HG03354 (cell line): ENCODE results near the gene SLC9A5.
A peak's percentile ranks its signal among the peaks of the same experiment; 100 is the strongest.

Experiments used
- ATAC-seq: cut with Tn5 transposase; IDR thresholded peaks from one replicate; pipeline ENCODE4 v1.9.1; 2021; ENCODE audit warnings: mild to moderate bottlenecking; ENCODE audit not compliant: unreplicated experiment, poor library complexity, severe bottlenecking

The SLC9A5 gene

GRCh38 chr16:67213197-67214019 lies 35.4 kb upstream of the SLC9A5 start:
- ATAC-seq, result no peak

- no peak for ATAC-seq
These were observed 33.1 kb upstream of the SLC9A5 start for GRCh38 chr16:67215706-67216105.

GRCh38 chr16:67216612-67217490 lies 31.9 kb upstream of the SLC9A5 start:
- no peak for ATAC-seq

- ATAC-seq, result no peak
These were observed 24.8 kb upstream of the SLC9A5 start for GRCh38 chr16:67223992-67224391.

- ATAC-seq, result no peak
These were observed 22.4 kb upstream of the SLC9A5 start for GRCh38 chr16:67226295-67226803.

GRCh38 chr16:67226804-67227566 lies 21.8 kb upstream of the SLC9A5 start, which contains the start of gene TMEM208:
TMEM208 (plus strand) TSS chr16:67227130; CDS start chr16:67227219, 89 bp downstream.
- ATAC-seq, result peak; percentile 94

GRCh38 chr16:67227567-67227921 lies 21.2 kb upstream of the SLC9A5 start:
- ATAC-seq, result no peak

GRCh38 chr16:67228034-67228785 lies 20.6 kb upstream of the SLC9A5 start:
- ATAC-seq, result no peak

GRCh38 chr16:67228905-67229304 lies 19.9 kb upstream of the SLC9A5 start:
- no peak for ATAC-seq

GRCh38 chr16:67229906-67230808 lies 18.6 kb upstream of the SLC9A5 start:
- ATAC-seq, result no peak

- no peak for ATAC-seq
These were observed 17.7 kb upstream of the SLC9A5 start for GRCh38 chr16:67230809-67231660.

- ATAC-seq, result no peak
These were observed 15.2 kb upstream of the SLC9A5 start for GRCh38 chr16:67233596-67233995.

- no peak for ATAC-seq
These were observed 14.6 kb upstream of the SLC9A5 start for GRCh38 chr16:67234180-67234597.

- no peak for ATAC-seq
These were observed 12.8 kb upstream of the SLC9A5 start for GRCh38 chr16:67235816-67236562.

- no peak for ATAC-seq
These were observed 12.0 kb upstream of the SLC9A5 start for GRCh38 chr16:67236563-67237395.
